ENCODE measurements around the gene ABCA6. TPM values are rescaled to one million over a fixed set of nuclear protein-coding genes. Genes with fewer than 3 reads are reported as not detected.
"Not testable (repeated sequence)": the region's sequence is repeated elsewhere in the genome, so short reads cannot be mapped to it uniquely, and the experiment has no call there.

ABCA6 gene, protein sequence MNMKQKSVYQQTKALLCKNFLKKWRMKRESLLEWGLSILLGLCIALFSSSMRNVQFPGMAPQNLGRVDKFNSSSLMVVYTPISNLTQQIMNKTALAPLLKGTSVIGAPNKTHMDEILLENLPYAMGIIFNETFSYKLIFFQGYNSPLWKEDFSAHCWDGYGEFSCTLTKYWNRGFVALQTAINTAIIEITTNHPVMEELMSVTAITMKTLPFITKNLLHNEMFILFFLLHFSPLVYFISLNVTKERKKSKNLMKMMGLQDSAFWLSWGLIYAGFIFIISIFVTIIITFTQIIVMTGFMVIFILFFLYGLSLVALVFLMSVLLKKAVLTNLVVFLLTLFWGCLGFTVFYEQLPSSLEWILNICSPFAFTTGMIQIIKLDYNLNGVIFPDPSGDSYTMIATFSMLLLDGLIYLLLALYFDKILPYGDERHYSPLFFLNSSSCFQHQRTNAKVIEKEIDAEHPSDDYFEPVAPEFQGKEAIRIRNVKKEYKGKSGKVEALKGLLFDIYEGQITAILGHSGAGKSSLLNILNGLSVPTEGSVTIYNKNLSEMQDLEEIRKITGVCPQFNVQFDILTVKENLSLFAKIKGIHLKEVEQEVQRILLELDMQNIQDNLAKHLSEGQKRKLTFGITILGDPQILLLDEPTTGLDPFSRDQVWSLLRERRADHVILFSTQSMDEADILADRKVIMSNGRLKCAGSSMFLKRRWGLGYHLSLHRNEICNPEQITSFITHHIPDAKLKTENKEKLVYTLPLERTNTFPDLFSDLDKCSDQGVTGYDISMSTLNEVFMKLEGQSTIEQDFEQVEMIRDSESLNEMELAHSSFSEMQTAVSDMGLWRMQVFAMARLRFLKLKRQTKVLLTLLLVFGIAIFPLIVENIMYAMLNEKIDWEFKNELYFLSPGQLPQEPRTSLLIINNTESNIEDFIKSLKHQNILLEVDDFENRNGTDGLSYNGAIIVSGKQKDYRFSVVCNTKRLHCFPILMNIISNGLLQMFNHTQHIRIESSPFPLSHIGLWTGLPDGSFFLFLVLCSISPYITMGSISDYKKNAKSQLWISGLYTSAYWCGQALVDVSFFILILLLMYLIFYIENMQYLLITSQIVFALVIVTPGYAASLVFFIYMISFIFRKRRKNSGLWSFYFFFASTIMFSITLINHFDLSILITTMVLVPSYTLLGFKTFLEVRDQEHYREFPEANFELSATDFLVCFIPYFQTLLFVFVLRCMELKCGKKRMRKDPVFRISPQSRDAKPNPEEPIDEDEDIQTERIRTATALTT (N-terminal part only)
- under 1 TPM; 0.14 to 0.68 TPM for total RNA-seq

DNA sequence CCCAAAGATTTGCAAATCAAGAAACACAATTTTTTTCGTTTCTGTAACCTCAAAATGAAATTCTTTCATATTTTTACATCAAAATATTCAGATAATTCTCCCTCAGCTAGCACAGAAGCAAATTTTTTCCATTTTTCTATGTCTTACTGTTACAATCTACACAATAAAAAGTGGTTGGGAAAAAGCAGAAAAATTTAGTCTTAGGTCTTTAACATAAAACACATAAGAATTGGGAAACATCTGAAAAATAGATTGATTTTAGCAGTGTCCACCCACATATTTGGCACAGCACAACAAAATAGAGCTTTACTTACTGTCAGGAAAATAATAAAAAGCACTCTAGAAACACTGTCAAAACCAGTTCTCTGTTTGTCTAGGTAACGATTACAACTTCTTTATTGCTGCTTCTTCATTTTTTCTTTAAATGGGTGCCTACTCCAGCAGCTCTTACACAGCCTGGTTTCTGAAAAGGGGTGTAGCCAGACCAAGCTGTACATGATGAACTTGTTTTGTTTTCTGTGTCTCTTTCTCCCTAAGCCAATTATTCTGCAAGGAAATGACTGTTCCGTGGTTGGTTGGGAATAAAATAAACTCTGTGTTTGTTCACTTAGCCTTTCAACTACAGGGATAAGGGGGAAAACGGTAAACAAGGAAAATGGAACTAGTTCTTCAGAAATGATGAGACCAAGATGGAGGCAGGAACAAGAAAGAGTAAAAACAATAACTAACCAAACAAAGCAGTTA lies at the start of gene ABCA6:
TSS of gene ABCA6 (minus strand) at position 465 of the 744 bp plus-strand sequence. CDS start 1,192 bp downstream, outside the sequence.
- POLR2A ChIA-PET = no interaction called here
- no peaks in the 10 kb centered on the region for H3K4me1 Mint-ChIP-seq

DNA sequence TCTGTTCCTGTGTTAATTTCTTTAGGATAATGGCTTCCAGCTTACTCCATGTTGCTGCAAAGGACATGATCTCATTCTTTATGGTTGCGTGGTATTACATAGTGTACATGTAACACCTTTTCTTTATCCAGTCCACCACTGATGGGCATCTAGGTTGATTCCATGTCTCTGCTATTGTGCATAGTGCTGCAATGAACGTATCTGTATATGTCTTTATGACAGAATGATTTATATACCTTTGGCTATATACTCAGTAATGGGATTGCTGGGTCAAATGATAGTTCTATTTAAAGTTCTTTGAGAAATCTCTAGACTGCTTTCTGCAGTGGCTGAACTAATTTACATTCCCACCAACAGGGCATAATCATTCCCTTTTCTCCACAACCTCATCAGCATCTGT lies 47.1 kb upstream of the ABCA6 start:
- Mint-ChIP-seq H3K4me1 (no peaks in the 10 kb centered on the region), H3K36me3 (no peaks in the 10 kb centered on the region), H3K4me3 (no peak overlapping the region), H3K27ac (no peak overlapping the region), H3K9me3 (no peaks in the 10 kb centered on the region), H3K27me3 (no peaks in the 10 kb centered on the region)
- POLR2A ChIA-PET = no interaction called here
- ATAC-seq (ENCODE audit: low read depth) (no peak), DNase-seq (no peak)

More for the DNA sequence above, at the start of gene ABCA6:
- Mint-ChIP-seq H3K4me3 (no peak within 1 kb of the TSS), H3K9me3 (no peaks in the 10 kb centered on the region), H3K27me3 (peaks cover 3% of the 10 kb centered on the region), H3K36me3 (no peaks in the 10 kb centered on the region), H3K27ac (no peak within 1 kb of the TSS)
- ATAC-seq (ENCODE audit: low read depth) (no peak), DNase-seq (no peak)

GRCh38 chr17:69188064-69188463 lies 46.4 kb upstream of the ABCA6 start:
- POLR2A ChIA-PET = no interaction called here
- Mint-ChIP-seq H3K9me3 (no peaks in the 10 kb centered on the region), H3K4me1 (no peaks in the 10 kb centered on the region), H3K4me3 (no peak overlapping the region), H3K27me3 (no peaks in the 10 kb centered on the region), H3K36me3 (no peaks in the 10 kb centered on the region), H3K27ac (no peak overlapping the region)
- DNase-seq = no peak
- no peak for ATAC-seq (ENCODE audit: low read depth)

DNA sequence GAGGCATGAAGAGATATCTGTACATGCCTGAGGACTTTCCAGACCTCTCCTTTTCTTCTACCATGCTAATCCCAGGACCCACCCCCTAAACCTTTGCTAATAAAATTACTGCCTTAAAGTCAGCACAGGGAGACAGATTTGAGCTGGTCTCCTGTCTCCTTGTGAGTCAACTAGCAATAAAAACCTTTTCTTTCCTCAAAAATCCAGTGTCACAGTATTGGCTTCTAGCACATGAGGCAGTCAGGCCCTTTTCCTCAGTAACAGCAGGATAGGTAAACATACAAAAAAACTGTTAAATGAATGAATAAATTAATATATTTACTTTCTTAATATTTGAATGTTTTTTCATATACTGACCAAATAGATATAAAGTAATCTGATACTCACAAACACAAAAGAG lies 45.6 kb upstream of the ABCA6 start:
- Mint-ChIP-seq H3K27ac (no peak overlapping the region), H3K36me3 (no peaks in the 10 kb centered on the region), H3K4me1 (no peaks in the 10 kb centered on the region), H3K4me3 (no peak overlapping the region), H3K27me3 (no peaks in the 10 kb centered on the region), H3K9me3 (no peaks in the 10 kb centered on the region)
- POLR2A ChIA-PET = no interaction called here
- DNase-seq (no peak), ATAC-seq (ENCODE audit: low read depth) (no peak)

DNA sequence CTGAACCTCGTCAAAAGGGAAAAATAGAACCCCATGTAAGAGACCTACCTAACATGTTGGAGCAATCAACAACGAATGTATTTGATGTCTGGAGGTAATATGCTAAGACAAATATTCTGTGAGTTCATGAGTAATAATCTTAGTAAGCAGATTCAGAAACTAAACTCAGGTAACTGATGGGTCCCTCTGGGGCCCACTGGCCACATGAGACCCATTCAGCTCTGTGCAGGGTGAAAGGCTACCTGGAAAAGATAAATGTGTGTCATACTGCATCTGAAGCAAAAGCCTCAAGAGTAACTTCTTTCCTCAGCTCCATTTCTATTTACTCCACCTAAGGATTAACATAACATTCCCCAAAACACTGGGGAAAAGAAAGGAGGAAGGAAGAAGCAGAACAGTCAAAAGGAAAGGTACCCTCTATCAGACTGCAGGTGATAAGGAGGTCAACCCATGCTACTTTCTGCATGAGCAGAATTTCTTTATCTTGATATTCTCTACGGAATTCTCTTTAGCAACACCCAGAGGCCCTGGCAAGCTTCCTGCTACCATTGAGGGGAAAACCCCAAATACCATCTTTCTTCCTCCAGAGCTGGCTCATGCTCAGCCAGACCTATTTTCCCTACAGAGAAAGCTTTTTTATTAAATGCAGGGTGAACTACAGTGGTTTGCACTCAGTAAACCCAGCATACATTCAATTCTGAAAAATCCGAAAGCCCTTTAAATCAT lies 37.7 kb upstream of the ABCA6 start:
- H3K9me3 Mint-ChIP-seq = no peaks in the 10 kb centered on the region
- no peaks in the 10 kb centered on the region for H3K27me3 Mint-ChIP-seq
- no peaks in the 10 kb centered on the region for H3K36me3 Mint-ChIP-seq
- DNase-seq = no peak
- H3K4me3 Mint-ChIP-seq = no peak overlapping the region
- H3K4me1 Mint-ChIP-seq = no peaks in the 10 kb centered on the region
- ATAC-seq (ENCODE audit: low read depth) = no peak
- POLR2A ChIA-PET = no interaction called here
- no peak overlapping the region for H3K27ac Mint-ChIP-seq

DNA sequence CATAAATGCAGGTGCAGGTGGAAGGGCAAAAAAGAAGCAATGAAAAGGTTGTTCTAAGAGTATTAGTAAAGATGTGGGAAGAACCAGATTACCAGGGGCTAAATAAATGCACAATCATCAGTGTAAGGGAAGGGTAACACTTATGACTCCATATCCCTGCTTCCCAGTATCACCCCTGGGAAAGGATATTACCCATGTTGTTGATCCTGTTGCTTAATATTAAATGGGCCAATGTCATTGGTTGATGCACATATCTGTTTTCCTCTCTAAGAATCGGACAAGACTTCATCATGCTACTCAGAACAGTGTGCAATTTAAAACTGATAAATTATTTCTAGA lies 34.7 kb upstream of the ABCA6 start:
- no peaks in the 10 kb centered on the region for H3K9me3 Mint-ChIP-seq
- H3K4me1 Mint-ChIP-seq = no peaks in the 10 kb centered on the region
- no peak overlapping the region for H3K27ac Mint-ChIP-seq
- DNase-seq = no peak
- H3K27me3 Mint-ChIP-seq = no peaks in the 10 kb centered on the region
- H3K36me3 Mint-ChIP-seq = no peaks in the 10 kb centered on the region
- ATAC-seq (ENCODE audit: low read depth) = no peak
- no peak overlapping the region for H3K4me3 Mint-ChIP-seq
- POLR2A ChIA-PET = no interaction called here

DNA sequence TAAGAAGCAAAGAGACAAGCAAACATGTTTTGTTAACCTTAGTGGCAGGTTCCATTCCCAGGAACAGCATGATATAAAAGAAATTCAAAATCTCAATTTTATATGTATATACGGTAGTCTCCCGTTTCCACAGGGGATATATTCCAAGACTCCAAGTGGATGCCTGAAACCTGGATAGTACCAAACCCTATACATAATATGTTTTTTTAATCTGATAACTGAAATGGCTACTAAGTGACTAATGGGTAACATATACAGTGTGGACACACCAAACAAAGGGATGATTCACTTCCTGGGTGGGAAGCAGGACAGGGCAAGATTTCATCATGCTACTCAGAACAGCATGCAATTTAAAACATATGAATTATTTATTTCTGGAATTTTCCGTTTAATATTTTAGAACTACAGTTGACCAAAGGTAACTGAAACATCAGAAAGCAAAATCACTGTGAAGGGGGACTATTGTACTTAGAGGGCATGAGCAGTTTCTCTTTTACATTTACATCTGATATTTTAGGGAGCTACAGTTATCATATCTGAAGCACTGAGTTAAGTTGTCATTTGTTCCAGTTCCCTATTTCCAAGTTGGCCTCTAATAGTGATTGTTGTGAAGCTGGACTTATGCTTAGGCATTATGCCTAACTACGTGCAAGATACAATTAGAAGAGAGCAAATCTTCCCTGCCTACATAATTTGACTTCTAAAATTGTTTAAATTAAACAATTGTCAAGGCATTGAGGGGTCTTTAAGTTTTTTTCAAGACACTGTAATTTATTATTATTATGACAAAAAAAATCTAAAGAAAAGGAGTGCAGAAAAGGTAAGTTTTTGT lies 34.1 kb upstream of the ABCA6 start:
- no peak overlapping the region for H3K27ac Mint-ChIP-seq
- no peaks in the 10 kb centered on the region for H3K9me3 Mint-ChIP-seq
- DNase-seq = no peak
- H3K4me3 Mint-ChIP-seq = no peak overlapping the region
- H3K27me3 Mint-ChIP-seq = no peaks in the 10 kb centered on the region
- POLR2A ChIA-PET = no interaction called here
- H3K36me3 Mint-ChIP-seq = no peaks in the 10 kb centered on the region
- no peaks in the 10 kb centered on the region for H3K4me1 Mint-ChIP-seq
- ATAC-seq (ENCODE audit: low read depth) = no peak

GRCh38 chr17:69175262-69175624 lies 33.5 kb upstream of the ABCA6 start:
- Mint-ChIP-seq H3K4me3 (no peak overlapping the region), H3K36me3 (no peaks in the 10 kb centered on the region), H3K27me3 (no peaks in the 10 kb centered on the region), H3K9me3 (no peaks in the 10 kb centered on the region), H3K4me1 (no peaks in the 10 kb centered on the region), H3K27ac (no peak overlapping the region)
- POLR2A ChIA-PET = no interaction called here
- DNase-seq = no peak
- no peak for ATAC-seq (ENCODE audit: low read depth)

- Mint-ChIP-seq H3K4me3 (no peak overlapping the region), H3K27ac (no peak overlapping the region), H3K36me3 (no peaks in the 10 kb centered on the region), H3K9me3 (no peaks in the 10 kb centered on the region), H3K4me1 (no peaks in the 10 kb centered on the region), H3K27me3 (no peaks in the 10 kb centered on the region)
- no peak for DNase-seq
- POLR2A ChIA-PET = no interaction called here
- no peak for ATAC-seq (ENCODE audit: low read depth)
Observed at GRCh38 chr17:69173118-69173517, 31.4 kb upstream of the ABCA6 start.

DNA sequence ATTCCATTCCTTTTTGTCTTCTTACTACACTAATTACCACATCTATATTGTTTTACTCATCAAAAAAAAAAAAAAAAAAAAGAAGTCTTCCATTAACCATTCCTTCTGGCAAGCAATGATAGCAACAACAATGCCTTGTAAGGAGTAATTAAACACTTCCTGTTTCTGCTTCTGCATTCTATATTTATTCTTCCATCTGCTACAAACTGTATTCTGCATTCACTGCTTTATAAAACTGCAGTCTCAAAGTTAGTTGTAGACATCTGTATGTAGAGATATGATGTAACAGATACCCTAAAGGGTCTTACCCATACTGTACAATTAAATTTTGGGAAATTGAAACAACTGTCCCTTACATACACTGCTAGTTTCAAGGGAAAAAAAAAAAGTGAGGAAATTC lies 28.7 kb upstream of the ABCA6 start:
- Mint-ChIP-seq H3K4me3 (no peak overlapping the region), H3K27me3 (no peaks in the 10 kb centered on the region), H3K36me3 (no peaks in the 10 kb centered on the region), H3K4me1 (no peaks in the 10 kb centered on the region), H3K27ac (no peak overlapping the region), H3K9me3 (no peaks in the 10 kb centered on the region)
- POLR2A ChIA-PET = no interaction called here
- DNase-seq (no peak), ATAC-seq (ENCODE audit: low read depth) (no peak)

GRCh38 chr17:69168642-69169041 lies 26.9 kb upstream of the ABCA6 start:
- ATAC-seq (ENCODE audit: low read depth); H3K36me3 Mint-ChIP-seq; H3K27me3 Mint-ChIP-seq; H3K4me3 Mint-ChIP-seq; H3K4me1 Mint-ChIP-seq; H3K27ac Mint-ChIP-seq; POLR2A ChIA-PET; H3K9me3 Mint-ChIP-seq; DNase-seq: not testable (repeated sequence)

DNA sequence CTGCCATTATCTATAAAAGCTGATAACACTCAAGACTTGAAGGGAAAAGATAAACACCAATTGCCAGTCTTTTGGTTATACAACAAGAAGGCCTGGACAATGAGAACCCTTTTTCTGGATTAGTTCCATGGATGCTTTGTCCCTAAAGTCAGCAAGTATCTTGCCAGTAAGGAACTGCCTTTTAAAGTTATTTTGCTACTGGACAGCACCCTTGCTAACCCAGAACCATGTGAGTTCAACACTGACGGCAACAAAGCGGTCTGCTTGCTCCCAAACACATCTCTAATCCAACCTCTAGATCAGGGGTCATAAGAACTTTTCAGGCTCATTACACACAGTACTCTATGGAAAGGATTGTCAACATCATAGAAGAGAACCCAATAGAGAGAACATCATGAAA lies 25.3 kb upstream of the ABCA6 start:
- Mint-ChIP-seq H3K4me3 (no peak overlapping the region), H3K27me3 (no peaks in the 10 kb centered on the region), H3K36me3 (no peaks in the 10 kb centered on the region), H3K9me3 (no peaks in the 10 kb centered on the region), H3K27ac (no peak overlapping the region), H3K4me1 (no peaks in the 10 kb centered on the region)
- no peak for ATAC-seq (ENCODE audit: low read depth)
- no peak for DNase-seq
- POLR2A ChIA-PET = no interaction called here

Measured in activated naive CD8-positive, alpha-beta T cell treated with anti-CD3 and anti-CD28 coated beads, Interleukin-2, amount 10 ng/mL, durations not matched to agents 7 days and 5 days (primary cell).